ENCODE measurements around the gene TMEM253.

TMEM253 gene

GRCh38 chr14:21071225-21072030 lies 29.4 kb upstream of the TMEM253 start:
- DNase-seq (ENCODE audit: low read depth in 2 of 2), result peak in 1 of 2 donors; percentile 44

GRCh38 chr14:21072031-21072473 lies 28.8 kb upstream of the TMEM253 start:
- no peak for DNase-seq (ENCODE audit: low read depth in 2 of 2)

GRCh38 chr14:21072781-21073339 lies 28.0 kb upstream of the TMEM253 start:
- no peak for DNase-seq (ENCODE audit: low read depth in 2 of 2)

GRCh38 chr14:21073921-21074320 lies 26.9 kb upstream of the TMEM253 start:
- DNase-seq (ENCODE audit: low read depth in 2 of 2), result no peak

- DNase-seq (ENCODE audit: low read depth in 2 of 2), result no peak
Measured at GRCh38 chr14:21074398-21075272, 26.2 kb upstream of the TMEM253 start.

GRCh38 chr14:21075719-21076437 lies 25.0 kb upstream of the TMEM253 start:
- no peak for DNase-seq (ENCODE audit: low read depth in 2 of 2)

- no peak for DNase-seq (ENCODE audit: low read depth in 2 of 2)
Measured at GRCh38 chr14:21077672-21078071, 23.2 kb upstream of the TMEM253 start.

GRCh38 chr14:21078287-21078686 lies 22.6 kb upstream of the TMEM253 start:
- no peak for DNase-seq (ENCODE audit: low read depth in 2 of 2)

- no peak for DNase-seq (ENCODE audit: low read depth in 2 of 2)
Measured at GRCh38 chr14:21078726-21079125, 22.1 kb upstream of the TMEM253 start.

GRCh38 chr14:21081521-21082142 lies 19.2 kb upstream of the TMEM253 start:
- DNase-seq (ENCODE audit: low read depth in 2 of 2), result no peak

GRCh38 chr14:21083565-21084325 lies 17.1 kb upstream of the TMEM253 start:
- DNase-seq (ENCODE audit: low read depth in 2 of 2), result no peak

GRCh38 chr14:21084396-21084795 lies 16.5 kb upstream of the TMEM253 start:
- no peak for DNase-seq (ENCODE audit: low read depth in 2 of 2)

GRCh38 chr14:21084998-21085853 lies 15.6 kb upstream of the TMEM253 start:
- DNase-seq (ENCODE audit: low read depth in 2 of 2), result no peak

- DNase-seq (ENCODE audit: low read depth in 2 of 2), result no peak
Measured at GRCh38 chr14:21086908-21087293, 14.0 kb upstream of the TMEM253 start.

- DNase-seq (ENCODE audit: low read depth in 2 of 2), result no peak
Measured at GRCh38 chr14:21087294-21088091, 13.4 kb upstream of the TMEM253 start.

GRCh38 chr14:21088687-21089086 lies 12.2 kb upstream of the TMEM253 start:
- DNase-seq (ENCODE audit: low read depth in 2 of 2), result no peak

GRCh38 chr14:21089271-21089670 lies 11.6 kb upstream of the TMEM253 start:
- DNase-seq (ENCODE audit: low read depth in 2 of 2), result no peak

GRCh38 chr14:21089877-21090193 lies 11.0 kb upstream of the TMEM253 start:
- DNase-seq (ENCODE audit: low read depth in 2 of 2), result no peak
